NT2/D1 (cell line): ENCODE measurements around the gene RAPSN.

Source experiments
- SUZ12 ChIP-seq: IDR thresholded peaks from 2 replicates; pipeline ENCODE4 v1.6.1; 2011; ENCODE audit not compliant: insufficient read length, insufficient read depth; ENCODE audit errors: extremely low read depth
- YY1 ChIP-seq: IDR thresholded peaks from 2 replicates; pipeline ENCODE4 v1.6.1; 2011; ENCODE audit not compliant: insufficient read length, insufficient read depth
- ZNF274 ChIP-seq: IDR thresholded peaks from 2 replicates; pipeline ENCODE4 v1.6.1; 2011; ENCODE audit warnings: mild to moderate bottlenecking, low read depth, low read length

DNA sequence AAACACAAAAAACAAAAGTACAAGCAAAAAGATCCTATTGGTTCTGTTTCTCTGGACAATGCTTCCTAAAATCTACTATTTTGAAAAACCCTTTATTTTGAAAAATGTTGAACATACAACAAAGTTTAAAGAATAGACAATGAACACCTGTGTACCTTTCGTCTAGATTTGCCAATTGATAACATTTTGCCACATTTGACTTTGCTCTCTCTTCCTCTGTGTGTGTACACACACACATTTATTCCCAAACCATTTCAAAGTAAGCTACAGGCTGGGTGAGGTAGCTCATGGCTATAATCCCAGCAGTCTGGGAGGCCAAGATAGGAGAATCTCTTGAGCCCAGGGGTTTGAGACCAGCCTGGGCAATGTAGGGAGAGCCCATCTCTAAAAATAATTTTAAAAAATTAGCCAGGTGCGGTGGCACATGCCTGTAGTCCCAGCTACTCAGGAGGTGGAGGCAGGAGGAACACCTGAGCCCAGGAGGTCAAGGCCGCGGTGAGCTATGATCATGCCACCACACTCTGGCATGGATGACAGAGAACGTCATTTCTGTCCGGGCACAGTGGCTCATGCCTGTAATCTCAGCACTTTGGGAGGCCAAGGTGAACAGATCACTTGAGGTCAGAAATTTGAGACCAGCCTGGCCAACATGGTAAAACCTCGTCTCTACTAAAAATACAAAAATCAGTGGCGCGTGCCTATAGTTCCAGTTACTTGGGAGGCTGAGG is 17.4 kb downstream of the RAPSN start:
- TF ChIP-seq YY1 = no peak
- no peak for TF ChIP-seq ZNF274
- TF ChIP-seq SUZ12 = no peak
